Uterus (tissue), 2 donors: ENCODE data around the gene IAPP.

ENCODE experiments used
- POLR2A ChIP-seq, 2 donors: fragments of 450-650 bp; IDR thresholded peaks; one replicate each; pipeline ENCODE4 v1.6.1; 2016; ENCODE audit warnings: antibody characterized with exemption in 2 of 2, mild to moderate bottlenecking in 1 of 2, moderate library complexity in 1 of 2
- TF ChIP-seq, protein P1 (sequence below), 4 experiments: fragments of 200-600 bp in 2 of 4; fragments of 450-650 bp in 2 of 4; sonication (generic) in 2 of 4; IDR thresholded peaks; one replicate each; pipeline ENCODE4 v1.5.1; 2016 to 2019; ENCODE audit warnings: antibody characterized with exemption in 4 of 4, mild to moderate bottlenecking in 2 of 4, moderate library complexity in 1 of 4

DNA sequence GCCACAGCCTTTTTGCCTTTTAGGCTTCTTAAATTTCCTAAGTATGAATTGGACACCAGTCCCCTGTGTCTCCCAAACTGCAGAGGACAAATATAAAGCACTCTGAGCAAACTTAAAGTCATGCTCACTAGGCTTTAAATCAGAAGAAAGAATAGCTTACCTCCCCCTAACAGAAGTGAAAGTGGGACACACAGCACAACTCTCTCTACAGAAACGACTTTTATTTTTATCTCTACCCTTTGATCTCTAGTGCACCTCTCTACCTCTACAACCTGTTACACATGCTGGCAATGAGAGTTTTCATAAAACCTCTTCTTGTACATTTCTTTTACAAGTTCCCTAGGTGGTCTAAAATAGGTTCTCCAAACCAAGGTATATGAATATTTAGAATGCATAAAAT lies 19.7 kb downstream of the IAPP start:
- TF ChIP-seq, protein P1, sequence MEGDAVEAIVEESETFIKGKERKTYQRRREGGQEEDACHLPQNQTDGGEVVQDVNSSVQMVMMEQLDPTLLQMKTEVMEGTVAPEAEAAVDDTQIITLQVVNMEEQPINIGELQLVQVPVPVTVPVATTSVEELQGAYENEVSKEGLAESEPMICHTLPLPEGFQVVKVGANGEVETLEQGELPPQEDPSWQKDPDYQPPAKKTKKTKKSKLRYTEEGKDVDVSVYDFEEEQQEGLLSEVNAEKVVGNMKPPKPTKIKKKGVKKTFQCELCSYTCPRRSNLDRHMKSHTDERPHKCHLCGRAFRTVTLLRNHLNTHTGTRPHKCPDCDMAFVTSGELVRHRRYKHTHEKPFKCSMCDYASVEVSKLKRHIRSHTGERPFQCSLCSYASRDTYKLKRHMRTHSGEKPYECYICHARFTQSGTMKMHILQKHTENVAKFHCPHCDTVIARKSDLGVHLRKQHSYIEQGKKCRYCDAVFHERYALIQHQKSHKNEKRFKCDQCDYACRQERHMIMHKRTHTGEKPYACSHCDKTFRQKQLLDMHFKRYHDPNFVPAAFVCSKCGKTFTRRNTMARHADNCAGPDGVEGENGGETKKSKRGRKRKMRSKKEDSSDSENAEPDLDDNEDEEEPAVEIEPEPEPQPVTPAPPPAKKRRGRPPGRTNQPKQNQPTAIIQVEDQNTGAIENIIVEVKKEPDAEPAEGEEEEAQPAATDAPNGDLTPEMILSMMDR (IDR thresholded peaks at IDR 0.05), result no peak
- TF ChIP-seq POLR2A (IDR thresholded peaks at IDR 0.05), result no peak
